Stimulated activated CD4-positive, alpha-beta T cell treated with anti-CD3 and anti-CD28 coated beads, Interleukin-15, amount 100 ng/mL, for 48 hours (primary cell): ENCODE data around the gene DRC7.
"Not testable (repeated sequence)": the region's sequence is repeated elsewhere in the genome, so short reads cannot be mapped to it uniquely, and the experiment has no call there.

ENCODE experiments used
- DNase-seq, 2 donors: peaks; one replicate each; pipeline ENCODE4 v3.0.0-alpha.2; 2020; ENCODE audit warnings: low read depth in 2 of 2

Gene DRC7

DNA sequence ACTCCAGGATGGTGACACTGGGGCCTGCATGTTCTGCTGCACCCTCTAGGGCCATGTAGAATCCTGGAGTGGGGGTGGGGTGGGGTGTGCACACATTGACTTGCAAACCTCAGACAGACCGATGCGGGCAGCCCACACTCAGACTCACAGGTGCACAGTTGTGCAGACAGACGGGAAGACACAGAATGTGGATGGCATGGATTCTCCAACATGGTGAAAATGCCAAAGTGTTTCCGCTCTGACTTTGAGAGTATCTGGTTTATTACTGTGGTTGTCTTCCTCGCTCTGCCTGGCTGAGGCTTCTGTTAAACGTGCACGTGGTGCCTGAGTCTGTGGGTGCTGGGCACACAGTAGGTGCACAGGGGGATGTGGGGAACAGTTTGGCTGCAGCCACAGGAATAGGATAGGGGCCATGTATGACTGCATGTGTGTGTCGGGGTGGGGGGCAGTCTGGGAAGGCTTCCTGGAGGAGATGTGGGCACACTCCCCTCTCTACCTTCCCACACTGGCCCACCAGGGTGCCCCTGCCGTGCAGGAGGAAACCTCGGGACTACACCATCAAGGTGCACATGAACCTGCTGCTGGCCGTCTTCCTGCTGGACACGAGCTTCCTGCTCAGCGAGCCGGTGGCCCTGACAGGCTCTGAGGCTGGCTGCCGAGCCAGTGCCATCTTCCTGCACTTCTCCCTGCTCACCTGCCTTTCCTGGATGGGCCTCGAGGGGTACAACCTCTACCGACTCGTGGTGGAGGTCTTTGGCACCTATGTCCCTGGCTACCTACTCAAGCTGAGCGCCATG lies 35.5 kb upstream of the DRC7 start:
- DNase-seq: no peak

DNA sequence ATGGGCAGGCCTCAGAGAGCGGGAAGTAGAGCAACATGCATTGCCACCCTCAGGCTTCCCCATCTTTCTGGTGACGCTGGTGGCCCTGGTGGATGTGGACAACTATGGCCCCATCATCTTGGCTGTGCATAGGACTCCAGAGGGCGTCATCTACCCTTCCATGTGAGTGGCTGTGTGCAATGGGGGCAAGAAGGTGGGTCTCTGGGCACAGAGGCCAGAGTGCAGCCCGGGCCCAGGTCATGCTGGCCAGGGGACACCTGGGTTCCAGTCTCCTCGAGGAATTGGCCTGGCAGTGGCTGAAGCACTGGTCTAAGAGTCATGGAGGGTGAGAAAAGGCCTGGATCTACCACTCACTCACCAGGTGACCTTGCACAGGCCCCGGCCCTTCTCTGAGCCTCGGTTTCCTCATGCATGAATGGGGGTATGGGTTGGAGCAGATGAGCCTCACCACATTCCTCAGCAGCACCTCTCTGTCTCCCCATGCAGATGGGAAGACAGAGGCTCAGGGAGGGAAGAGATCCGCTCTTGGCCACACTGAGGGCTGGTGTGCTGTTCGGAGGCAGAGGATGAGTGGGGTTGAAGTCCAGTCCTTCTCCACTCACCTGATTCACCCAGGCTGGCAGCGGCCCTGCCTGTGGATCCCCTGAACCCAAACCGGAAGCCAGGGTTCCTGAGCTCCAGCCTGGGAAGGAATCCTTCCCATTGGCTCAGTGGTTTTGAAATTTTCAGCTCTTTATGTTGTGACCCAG lies 33.7 kb upstream of the DRC7 start:
- no peak for DNase-seq

DNA sequence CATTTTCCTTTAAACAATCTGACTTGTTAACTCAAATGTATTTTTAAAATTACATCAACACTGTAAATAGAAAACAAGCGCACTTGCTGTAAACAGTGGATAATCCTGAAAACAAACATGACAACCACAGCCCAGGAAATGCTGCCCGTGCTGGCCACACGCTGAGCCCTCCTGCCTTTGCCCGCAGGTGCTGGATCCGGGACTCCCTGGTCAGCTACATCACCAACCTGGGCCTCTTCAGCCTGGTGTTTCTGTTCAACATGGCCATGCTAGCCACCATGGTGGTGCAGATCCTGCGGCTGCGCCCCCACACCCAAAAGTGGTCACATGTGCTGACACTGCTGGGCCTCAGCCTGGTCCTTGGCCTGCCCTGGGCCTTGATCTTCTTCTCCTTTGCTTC lies 33.1 kb upstream of the DRC7 start:
- no peak for DNase-seq

DNA sequence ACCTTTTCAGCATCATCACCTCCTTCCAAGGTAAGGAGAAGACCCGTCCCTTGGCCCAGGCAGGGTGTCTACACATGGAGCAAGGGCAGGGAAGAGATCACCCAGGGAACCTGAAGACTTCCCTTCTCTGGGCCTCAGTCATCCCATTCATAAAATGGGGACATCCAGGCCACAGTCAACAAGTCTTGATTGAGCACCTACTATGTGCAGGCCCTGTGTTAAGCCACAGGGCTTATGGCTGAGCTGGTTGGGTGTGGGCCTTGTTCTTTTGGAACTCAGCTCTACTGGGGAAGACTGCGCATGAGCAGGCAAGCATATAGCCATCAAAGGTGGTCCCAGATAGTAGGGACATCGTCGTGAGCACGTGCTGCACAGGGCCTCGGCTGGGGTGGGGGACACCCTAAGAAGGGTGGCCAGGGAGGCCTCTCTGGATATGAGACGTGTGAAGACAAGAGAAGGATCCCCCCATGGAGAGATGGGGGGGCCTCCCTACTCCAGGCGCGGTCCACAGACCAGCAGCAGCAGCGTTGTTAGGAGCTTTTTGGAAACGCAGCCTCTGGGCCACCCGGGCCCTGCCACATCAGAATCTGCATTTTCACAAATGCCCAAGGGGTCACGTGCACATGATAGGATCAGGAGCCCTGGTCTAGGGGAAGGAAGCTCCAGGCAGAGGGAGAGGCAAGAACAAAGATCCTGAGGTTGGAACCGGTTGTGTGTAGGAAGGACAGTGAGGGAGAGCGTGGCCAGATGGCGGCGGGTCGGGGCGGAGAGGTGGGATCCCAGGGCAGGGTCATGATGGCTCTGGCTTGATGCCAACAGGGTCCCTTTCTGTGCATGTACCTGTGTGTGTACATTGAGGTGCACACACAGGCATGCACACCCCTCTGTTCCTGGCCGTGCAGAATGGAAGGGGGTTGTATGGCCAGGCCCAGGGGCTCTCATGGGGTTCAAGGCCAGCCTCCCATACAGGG lies 32.4 kb upstream of the DRC7 start:
- DNase-seq: no peak

DNA sequence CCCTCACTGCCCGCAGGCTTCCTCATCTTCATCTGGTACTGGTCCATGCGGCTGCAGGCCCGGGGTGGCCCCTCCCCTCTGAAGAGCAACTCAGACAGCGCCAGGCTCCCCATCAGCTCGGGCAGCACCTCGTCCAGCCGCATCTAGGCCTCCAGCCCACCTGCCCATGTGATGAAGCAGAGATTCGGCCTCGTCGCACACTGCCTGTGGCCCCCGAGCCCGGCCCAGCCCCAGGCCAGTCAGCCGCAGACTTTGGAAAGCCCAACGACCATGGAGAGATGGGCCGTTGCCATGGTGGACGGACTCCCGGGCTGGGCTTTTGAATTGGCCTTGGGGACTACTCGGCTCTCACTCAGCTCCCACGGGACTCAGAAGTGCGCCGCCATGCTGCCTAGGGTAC lies 31.2 kb upstream of the DRC7 start:
- DNase-seq: no peak

DNA sequence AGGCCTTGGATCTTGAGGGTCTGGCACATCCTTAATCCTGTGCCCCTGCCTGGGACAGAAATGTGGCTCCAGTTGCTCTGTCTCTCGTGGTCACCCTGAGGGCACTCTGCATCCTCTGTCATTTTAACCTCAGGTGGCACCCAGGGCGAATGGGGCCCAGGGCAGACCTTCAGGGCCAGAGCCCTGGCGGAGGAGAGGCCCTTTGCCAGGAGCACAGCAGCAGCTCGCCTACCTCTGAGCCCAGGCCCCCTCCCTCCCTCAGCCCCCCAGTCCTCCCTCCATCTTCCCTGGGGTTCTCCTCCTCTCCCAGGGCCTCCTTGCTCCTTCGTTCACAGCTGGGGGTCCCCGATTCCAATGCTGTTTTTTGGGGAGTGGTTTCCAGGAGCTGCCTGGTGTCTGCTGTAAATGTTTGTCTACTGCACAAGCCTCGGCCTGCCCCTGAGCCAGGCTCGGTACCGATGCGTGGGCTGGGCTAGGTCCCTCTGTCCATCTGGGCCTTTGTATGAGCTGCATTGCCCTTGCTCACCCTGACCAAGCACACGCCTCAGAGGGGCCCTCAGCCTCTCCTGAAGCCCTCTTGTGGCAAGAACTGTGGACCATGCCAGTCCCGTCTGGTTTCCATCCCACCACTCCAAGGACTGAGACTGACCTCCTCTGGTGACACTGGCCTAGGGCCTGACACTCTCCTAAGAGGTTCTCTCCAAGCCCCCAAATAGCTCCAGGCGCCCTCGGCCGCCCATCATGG lies 30.5 kb upstream of the DRC7 start:
- DNase-seq: no peak

DNA sequence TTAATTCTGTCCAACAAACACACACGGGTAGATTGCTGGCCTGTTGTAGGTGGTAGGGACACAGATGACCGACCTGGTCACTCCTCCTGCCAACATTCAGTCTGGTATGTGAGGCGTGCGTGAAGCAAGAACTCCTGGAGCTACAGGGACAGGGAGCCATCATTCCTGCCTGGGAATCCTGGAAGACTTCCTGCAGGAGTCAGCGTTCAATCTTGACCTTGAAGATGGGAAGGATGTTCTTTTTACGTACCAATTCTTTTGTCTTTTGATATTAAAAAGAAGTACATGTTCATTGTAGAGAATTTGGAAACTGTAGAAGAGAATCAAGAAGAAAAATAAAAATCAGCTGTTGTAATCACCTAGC lies 30.0 kb upstream of the DRC7 start:
- DNase-seq: no peak

DNA sequence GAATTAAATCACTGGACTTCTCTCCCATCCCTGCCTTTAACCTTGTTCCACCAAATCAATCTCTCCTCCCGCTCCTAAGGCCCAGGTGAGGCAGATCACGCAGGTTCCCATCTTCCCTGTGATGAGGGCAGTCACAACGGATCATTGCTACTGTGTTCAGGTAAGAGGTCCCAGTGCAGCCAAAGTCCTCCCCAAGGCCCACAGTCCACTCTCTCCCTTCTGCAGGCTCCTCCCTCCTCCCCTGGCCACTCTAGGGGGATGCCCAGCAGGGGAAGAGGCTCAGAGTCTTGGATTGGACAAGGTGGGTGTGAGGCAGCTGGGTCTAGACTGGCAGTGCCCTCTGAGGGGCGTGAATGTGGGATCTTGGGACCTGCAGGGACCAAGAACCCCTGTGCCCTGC lies 29.1 kb upstream of the DRC7 start:
- no peak for DNase-seq

DNA sequence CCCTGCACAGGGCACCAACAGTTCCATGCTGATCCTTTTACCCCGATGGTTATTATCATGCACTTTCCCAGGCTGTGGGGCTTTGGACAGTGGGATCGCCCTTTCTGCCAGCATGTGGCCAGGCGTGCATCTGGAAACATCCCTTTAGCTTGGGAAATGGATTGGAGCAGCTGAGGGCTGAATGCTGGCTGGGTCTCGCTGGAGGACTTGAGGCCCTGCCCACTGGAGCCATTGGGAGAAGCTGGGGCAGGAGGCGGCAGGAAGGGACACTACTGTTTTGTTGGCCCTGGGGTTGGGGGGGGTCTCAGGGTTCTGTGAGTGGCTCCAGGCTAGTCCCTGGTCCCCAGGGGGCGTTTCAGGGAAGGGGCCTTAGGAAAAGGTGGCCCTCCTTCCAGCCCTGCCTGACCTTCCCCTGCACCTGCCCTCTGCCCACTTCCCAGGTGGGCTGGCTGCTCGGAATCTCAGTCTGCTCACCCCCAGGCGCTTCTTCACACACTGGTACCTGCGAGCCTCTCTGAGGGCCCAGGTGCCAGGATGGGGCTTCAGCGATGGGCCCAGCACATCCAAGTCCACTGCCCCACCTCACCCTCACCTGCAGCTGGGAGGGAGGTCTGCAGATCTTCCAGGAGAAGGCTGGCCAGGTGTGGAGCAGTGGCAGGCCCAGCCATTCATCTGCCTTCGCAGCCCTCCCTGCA lies 28.1 kb upstream of the DRC7 start:
- DNase-seq: no peak

DNA sequence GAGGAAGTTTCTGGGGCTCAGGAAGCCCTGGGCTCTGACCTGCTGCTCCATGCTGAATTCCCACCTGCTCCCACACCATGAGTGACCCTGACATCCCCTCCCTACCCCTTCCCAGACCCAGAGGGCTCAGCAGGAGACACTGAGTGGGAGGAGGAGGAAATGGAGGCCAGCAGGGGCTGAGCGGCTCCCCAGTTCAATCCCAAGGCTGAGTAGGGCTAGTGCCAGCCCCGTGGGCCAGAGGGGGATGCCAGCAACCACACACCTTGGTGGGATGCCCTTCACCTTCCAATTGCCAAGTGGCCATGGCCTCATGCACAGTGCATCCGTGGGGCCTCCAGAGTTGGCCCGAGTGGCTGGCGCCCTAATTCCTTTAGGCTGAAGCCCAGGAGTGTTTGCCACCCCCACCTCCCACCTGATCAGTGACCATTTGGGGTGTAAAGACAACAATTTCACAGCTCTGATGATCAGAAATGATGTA lies 27.5 kb upstream of the DRC7 start:
- DNase-seq: no peak

DNA sequence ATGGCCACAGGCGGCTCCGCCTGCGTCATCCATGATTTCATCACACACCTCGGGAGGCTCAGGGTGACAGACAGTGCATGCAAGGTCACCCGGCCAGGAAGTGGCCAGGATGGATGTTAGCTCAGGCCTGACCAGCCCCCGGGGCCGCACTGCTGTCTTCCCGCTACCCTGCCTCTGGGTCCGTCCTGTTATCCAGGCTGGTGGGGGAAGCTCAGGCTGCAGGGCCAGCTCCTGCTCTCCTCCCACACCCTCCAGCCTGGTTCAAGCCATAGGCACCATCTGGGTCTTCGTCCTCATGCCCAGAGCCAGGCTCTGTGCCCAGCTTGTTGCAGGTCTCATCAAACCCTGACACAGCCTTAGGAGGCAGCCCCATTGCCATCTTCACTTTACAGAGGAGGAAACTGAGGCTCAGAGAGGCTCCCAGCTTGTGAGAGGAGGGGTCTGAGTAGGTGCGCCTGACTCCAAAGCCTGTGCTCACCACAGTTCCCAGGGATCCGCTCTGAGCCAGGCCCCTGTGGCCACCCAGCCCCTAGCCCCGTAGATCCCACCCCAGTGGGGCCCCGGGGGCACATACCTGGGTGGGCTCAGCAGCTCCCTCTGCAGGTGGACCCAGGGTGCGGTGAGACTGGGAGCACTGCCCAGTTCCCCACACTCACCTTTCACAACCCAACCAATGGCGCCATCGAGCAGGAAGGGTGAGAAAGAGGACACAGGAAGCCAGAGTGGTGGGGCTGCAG lies 26.9 kb upstream of the DRC7 start:
- no peak for DNase-seq

DNA sequence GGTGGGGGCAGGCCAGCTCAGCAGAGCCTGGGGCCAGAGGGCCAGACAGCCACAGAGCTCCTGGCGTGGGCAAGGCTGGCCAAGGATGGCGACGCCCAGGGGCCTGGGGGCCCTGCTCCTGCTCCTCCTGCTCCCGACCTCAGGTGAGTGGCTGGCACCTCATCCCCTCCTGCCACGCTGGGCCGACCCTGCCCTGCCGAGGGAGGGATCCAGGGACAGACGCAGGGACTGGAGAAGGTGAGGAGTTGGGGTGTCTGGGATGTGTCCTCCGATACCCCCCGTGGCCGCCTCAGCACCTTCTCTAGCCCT lies 26.4 kb upstream of the DRC7 start, which contains the start of gene ADGRG3:
Gene ADGRG3, plus strand, starts transcription at position 44 of the 309 bp plus-strand sequence. Its CDS starts 42 bp downstream, at position 86.
- no peak for DNase-seq

DNA sequence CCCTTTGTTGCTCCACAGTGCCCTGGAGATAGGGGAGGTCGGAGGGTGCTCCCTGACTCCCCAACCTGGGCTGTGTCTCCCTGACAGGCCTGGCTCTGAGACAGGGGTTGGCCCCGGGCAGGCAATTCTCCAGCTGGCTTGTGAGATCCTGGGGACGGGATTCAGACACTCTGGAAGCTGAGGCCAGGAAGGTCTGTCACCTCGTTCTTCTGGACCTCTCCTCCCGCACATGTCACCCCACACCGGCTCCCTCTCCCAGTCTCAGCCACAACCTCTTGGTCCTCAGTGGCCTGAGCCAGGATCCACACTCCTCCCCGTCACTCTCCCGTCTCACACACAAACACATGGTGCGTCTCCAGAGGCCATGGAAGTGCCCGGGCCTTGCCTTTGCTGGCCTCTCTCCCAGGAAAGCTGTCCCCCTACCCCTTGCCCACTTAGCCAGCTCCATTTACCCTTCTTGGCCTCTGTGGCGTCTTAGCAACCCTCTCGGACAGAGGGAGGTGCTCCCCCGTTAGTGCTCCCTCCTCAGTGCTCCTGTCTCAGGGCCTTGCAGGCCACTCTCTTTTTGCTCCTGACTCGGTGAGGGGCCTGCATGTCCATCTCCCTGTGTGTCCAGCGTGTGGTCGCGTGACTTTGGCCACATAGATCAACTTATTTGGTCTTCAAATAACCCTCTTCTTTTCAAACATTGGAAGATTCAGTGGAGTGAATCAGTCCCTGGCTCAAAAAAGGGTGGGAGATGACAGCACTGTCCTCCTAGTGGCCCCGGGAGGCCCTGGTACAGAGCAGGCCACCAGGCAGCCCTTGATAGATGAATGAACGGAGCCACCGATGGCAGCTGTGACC lies 25.8 kb upstream of the DRC7 start:
- DNase-seq: no peak

DNA sequence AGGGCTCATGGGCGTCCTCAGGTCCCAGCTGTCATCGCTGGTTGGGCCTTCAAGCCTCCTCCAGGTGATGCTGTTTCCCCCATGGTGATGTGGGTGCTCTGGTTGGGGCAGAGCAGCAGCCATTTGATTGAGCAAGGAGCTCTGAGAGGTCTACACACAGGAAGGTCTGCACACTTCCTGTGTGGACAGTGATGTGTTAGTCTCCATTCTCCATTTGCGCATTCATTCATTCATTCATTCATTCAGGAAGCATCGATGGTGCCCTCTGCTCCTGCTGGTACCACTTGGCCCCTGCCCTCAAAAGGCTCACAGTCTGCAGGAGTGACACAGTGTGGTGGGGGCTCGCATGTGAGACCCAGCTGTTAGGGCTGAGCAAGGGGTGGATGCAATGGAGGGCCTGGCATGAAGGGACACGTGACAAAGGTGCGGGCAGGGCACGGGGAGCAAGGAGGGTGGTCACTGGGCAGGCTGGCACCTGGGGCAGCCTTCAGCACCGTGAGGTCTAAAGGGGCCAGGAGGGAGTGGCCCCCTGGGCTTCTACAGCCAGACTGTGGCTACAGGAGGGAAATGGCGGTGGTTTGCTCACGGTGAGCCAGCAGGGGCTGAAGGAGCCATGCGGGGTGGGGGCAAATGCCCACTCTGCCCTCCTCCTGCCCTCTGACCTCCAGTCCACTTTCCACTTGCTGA lies 25.0 kb upstream of the DRC7 start:
- no peak for DNase-seq

DNA sequence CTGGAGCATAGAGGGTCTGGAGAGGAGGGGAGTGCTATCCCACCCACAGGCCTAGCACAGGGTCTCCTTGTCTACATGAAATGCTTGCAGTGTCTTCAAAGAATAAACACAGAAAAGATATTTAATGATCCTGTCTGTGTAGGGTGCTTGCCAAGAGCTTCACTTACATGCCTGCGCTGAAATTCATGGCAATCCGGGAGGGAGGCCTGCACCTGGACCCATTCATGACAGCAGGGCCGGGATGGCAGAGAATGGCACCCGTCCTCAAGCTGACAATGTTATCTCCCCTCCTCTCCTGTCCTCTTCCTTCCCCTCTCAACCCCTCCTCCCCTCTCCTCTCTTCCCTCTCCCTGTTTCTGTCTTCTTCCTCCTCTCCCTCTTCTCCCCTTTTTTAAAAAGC lies 24.4 kb upstream of the DRC7 start:
- no peak for DNase-seq

DNA sequence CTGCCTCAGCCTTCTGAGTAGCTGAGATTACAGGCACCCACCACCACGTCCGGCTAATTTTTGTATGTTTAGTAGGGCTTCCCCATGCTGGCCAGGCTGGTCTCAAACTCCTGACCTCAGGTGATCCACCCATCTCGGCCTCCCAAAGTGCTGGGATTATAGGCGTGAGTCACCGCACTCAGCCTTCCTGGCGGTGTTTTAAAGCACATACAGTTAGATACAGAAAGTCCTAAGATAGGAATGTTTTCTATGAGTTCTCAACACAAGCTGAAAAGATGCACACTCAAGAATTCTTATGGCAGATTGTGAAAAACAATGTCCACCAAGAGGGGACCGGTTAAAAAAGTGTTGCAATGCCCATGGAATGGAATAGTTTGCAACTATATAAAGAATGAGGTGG lies 23.2 kb upstream of the DRC7 start:
- DNase-seq: not testable (repeated sequence)

DNA sequence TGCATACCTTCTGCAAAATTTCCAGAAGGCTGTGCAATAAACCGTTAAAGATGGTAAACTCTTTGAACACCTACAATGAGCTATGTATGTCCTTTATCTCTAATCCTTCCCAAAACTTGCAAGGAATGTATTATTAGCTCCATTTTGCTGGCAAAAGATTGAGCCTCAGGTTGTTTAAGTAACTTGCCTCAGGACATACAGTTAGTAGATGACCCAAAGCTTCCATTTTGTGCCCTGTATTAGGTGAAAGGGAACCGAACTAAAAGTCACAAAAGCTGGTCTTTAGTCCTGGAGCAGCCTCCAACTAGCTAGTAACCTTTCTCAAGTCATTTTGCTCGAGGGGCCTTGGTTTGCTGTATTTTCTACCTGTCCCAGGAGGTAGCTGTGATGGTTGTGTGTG lies 22.2 kb upstream of the DRC7 start:
- DNase-seq: no peak

DNA sequence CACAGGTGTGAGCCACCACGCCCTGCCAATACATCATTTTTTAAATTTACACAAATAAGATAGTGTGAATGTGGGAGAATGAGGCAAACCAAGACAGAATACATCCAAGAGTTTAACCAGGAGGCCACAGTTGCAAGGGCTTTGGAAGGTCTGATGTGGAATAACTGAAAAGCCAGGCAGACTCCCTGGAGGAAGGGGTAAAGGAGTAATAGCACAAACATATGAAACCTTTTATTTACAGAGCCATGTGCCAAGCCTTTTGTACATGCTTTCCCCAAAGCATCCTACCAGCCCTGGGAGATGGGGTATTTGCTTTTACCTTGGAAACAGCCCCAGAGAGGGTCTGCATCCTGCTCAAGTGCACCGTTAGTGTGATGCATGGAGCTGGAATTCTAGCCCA lies 21.8 kb upstream of the DRC7 start:
- DNase-seq: no peak
